GM12878 (cell line): ENCODE data around the gene ALG2. TPM values are rescaled to one million over a fixed set of nuclear protein-coding genes. Genes with fewer than 3 reads are reported as not detected.

Experiments used
- ATAC-seq: fragments of 200-7000 bp; cut with Tn5 transposase; 3 replicates; pipeline ENCODE4 v1.9.1; 2020; ENCODE audit warnings: mild to moderate bottlenecking, moderate library complexity
- BruUV-seq: library from RNA; stranded (reverse); fragments of 400-500 nt; replicated peaks from 2 replicates; lab custom pipeline; 2021; lab: Mats Ljungman, UMichigan
- CTCF ChIA-PET: fragments of 300-600 bp; sonication (Branson Sonifier 250); formaldehyde crosslinking; extraction: SDS; loops from one replicate; lab custom pipeline; 2021; ENCODE audit warnings: inconsistent platforms; lab: Yijun Ruan, JAX
- POLR2A ChIA-PET: fragments of 350-600 bp; formaldehyde crosslinking; extraction: SDS; loops from one replicate; lab custom pipeline; 2021; ENCODE audit warnings: inconsistent platforms; lab: Charles Lee
- RAD21 ChIA-PET: fragments of 300-600 bp; sonication (Branson Sonifier 250); formaldehyde crosslinking; loops from one replicate; lab custom pipeline; 2023; ENCODE audit warnings: antibody characterized with exemption; ENCODE audit not compliant: unreplicated experiment; lab: Charles Lee
- SMC1A ChIA-PET: fragments of 300-600 bp; sonication (Branson Sonifier 250); formaldehyde crosslinking; loops from one replicate; lab custom pipeline; 2023; ENCODE audit not compliant: unreplicated experiment, uncharacterized antibody; lab: Charles Lee
- DNase-seq: peaks from one replicate; pipeline ENCODE4 v3.0.0-alpha.2; 2011; ENCODE audit warnings: low read depth, low spot score
- FAIRE-seq: peaks from 3 replicates; lab custom pipeline; 2011; peaks lifted over from hg19 to GRCh38; lab: Jason Lieb, UNC
- H2AFZ ChIP-seq: 2 replicates; pipeline ENCODE4 v1.6.0; 2011; ENCODE audit warnings: low read depth, low read length, control low read depth; ENCODE audit not compliant: control insufficient read depth
- H3K27ac ChIP-seq: 2 replicates; pipeline ENCODE4 v1.5.1; 2011; ENCODE audit warnings: control low read depth; ENCODE audit not compliant: control insufficient read depth, insufficient read depth
- H3K27me3 ChIP-seq, 2 experiments: replicated peaks in 1 of 2; 2 replicates each; pipeline versions ENCODE4 v1.6.0 to v1.6.1; 2011; ENCODE audit warnings: low read length in 1 of 2; ENCODE audit not compliant: control insufficient read depth in 2 of 2, insufficient read depth in 2 of 2
- H3K36me3 ChIP-seq, 2 experiments: 2 replicates each; pipeline ENCODE4 v1.5.1; 2011; ENCODE audit warnings: low read length in 1 of 2; ENCODE audit not compliant: control insufficient read depth in 2 of 2, insufficient read depth in 2 of 2
- H3K4me1 ChIP-seq: 2 replicates; pipeline ENCODE4 v1.6.1; 2011; ENCODE audit warnings: mild to moderate bottlenecking, low read length, moderate library complexity, mixed read lengths; ENCODE audit not compliant: control insufficient read depth, insufficient read depth
- H3K4me2 ChIP-seq: 2 replicates; pipeline ENCODE4 v1.6.0; 2011; ENCODE audit warnings: control low read depth; ENCODE audit not compliant: control insufficient read depth, insufficient read depth
- H3K4me3 ChIP-seq: fragments of 200-600 bp; sonication (generic); 2 replicates; pipeline ENCODE4 v1.5.1; 2016
- H3K79me2 ChIP-seq: 2 replicates; pipeline ENCODE4 v1.6.0; 2011; ENCODE audit warnings: low read length; ENCODE audit not compliant: control insufficient read depth, insufficient read depth
- H3K9ac ChIP-seq: 2 replicates; pipeline ENCODE4 v1.8.0; 2011; ENCODE audit warnings: low read length, control low read depth, mixed read lengths; ENCODE audit not compliant: control insufficient read depth, insufficient read depth
- H3K9me3 ChIP-seq: replicated peaks from 3 replicates; pipeline ENCODE4 v1.5.1; 2011; ENCODE audit warnings: mild to moderate bottlenecking, low read length; ENCODE audit not compliant: control insufficient read depth, insufficient read depth
- H4K20me1 ChIP-seq: 2 replicates; pipeline ENCODE4 v1.6.0; 2011; ENCODE audit not compliant: control insufficient read depth, insufficient read depth
- ATF7 ChIP-seq: fragments of 450-650 bp; IDR thresholded peaks from 2 replicates; pipeline ENCODE4 v1.6.1; 2016; ENCODE audit warnings: low read depth, mild to moderate bottlenecking
- EZH2 ChIP-seq: IDR thresholded peaks from 2 replicates; pipeline ENCODE4 v1.6.1; 2012; ENCODE audit warnings: low read depth, mild to moderate bottlenecking, control low read depth, inconsistent platforms, low read length, borderline replicate concordance; ENCODE audit not compliant: control insufficient read depth
- JUNB ChIP-seq: IDR thresholded peaks from 2 replicates; pipeline ENCODE4 v1.6.1; 2016; ENCODE audit warnings: antibody characterized with exemption, mild to moderate bottlenecking
- MEF2B ChIP-seq: fragments of 450-650 bp; IDR thresholded peaks from 2 replicates; pipeline ENCODE4 v1.6.1; 2018; ENCODE audit warnings: mild to moderate bottlenecking, moderate library complexity; ENCODE audit not compliant: partially characterized antibody, poor library complexity, severe bottlenecking
- NFIC ChIP-seq: IDR thresholded peaks from 2 replicates; pipeline ENCODE4 v1.6.1; 2012; ENCODE audit warnings: low read depth, mild to moderate bottlenecking, inconsistent platforms, low read length, moderate library complexity
- SPI1 ChIP-seq: IDR thresholded peaks from 2 replicates; pipeline ENCODE4 v1.6.1; 2011; ENCODE audit warnings: low read depth, mild to moderate bottlenecking, low read length, moderate library complexity, borderline replicate concordance; ENCODE audit not compliant: insufficient read depth
- WGBS: methylation state at CpG from one replicate; pipeline ENCODE4 v1.1.6; 2016; ENCODE audit warnings: low lambda C conversion rate; ENCODE audit not compliant: insufficient replicate concordance, insufficient coverage; ENCODE audit errors: missing lambda C conversion rate; 5-methylcytosine and 5-hydroxymethylcytosine counted together
- in situ Hi-C: fragments of 300-500 bp; cut with MboI; formaldehyde crosslinking; loops from 9 replicates; pipeline ENCODE4 v1.14.3; 2018; ENCODE audit warnings: mixed read lengths
- intact Hi-C: fragments of 100-400 bp; cut with micrococcal nuclease; formaldehyde crosslinking; loops from one replicate; pipeline ENCODE4 v1.14.2; 2022; ENCODE audit not compliant: unreplicated experiment
- polyA plus RNA-seq, 11 experiments: library from polyadenylated mRNA; depleted of rRNA in 4 of 11; unstranded in 6 of 11; stranded (reverse) in 5 of 11; fragments of >200 nt; fragmentation: Nextera tagmentation in 4 of 11; fragmentation: Illumina TruSeq in 1 of 11; extraction: Ambion mirVana in 4 of 11; extraction: Trizol in 1 of 11; gene quantifications; 1 replicate in 1 of 11; 2 replicates in 10 of 11; pipeline versions ENCODE4 v1.2.1 to v1.2.3, GENCODE V29; 2011 to 2016; ENCODE audit warnings: inconsistent platforms in 2 of 11, missing spikeins in 2 of 11, low read depth in 1 of 11
- total RNA-seq, 4 experiments: library from RNA; depleted of rRNA in 3 of 4; stranded (reverse); fragments of >200 nt in 3 of 4; fragmentation: Illumina TruSeq in 1 of 4; extraction: Trizol in 1 of 4; gene quantifications; 2 replicates each; pipeline versions ENCODE4 v1.2.1 to v1.2.3, GENCODE V29; 2013 to 2021
- TF ChIP-seq, protein P1 (sequence below): fragments of 450-650 bp; IDR thresholded peaks from 2 replicates; pipeline ENCODE4 v1.6.1; 2018; ENCODE audit warnings: mild to moderate bottlenecking, low read depth, moderate library complexity; ENCODE audit not compliant: partially characterized antibody
- TF ChIP-seq, protein P2 (sequence below): fragments of 450-650 bp; IDR thresholded peaks from 2 replicates; pipeline ENCODE4 v1.6.1; 2016; ENCODE audit warnings: mild to moderate bottlenecking
- TF ChIP-seq, protein P3 (sequence below): fragments of 450-650 bp; IDR thresholded peaks from 2 replicates; pipeline ENCODE4 v1.6.1; 2017; ENCODE audit warnings: low read depth, mild to moderate bottlenecking, moderate library complexity
- TF ChIP-seq, protein P4 (sequence below): fragments of 450-650 bp; IDR thresholded peaks from 2 replicates; pipeline ENCODE4 v1.6.1; 2017; ENCODE audit warnings: borderline replicate concordance

Gene ALG2
- total and polyA plus RNA-seq, 10 of the 15 experiments (the other 5 are each of a cell fraction or from before 2014, with no cell fraction given), result 8.8 to 52.5 (median 38.6) TPM

DNA sequence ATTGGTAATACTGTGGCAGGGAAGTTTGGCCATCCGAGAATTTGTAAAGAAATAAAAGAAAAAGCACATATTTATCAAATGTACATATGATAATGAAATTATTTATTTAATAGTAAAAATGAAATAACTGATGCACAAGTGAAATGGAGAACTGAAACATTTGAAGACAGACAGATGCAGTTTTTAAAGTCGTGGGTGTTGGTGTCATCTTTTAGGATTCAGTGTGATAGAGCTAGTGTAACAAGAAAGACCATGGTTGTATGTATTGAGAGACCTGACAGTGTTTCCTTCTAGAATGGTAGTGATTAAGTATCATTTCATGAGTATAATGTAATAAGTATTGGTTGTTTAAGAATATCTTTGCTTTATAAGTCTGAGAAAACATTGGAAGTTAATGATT lies 2.7 kb upstream of the ALG2 start:
- TF ChIP-seq NFIC (peak; percentile 43; the same call in 1 of the 2 replicates), MEF2B (no peak), SPI1 (peak; percentile 82), ATF7 (peak; percentile 50; the same call in 1 of the 2 replicates), EZH2 (no peak), JUNB (peak; percentile 32; the same call in 1 of the 2 replicates)
- TF ChIP-seq, protein P1, sequence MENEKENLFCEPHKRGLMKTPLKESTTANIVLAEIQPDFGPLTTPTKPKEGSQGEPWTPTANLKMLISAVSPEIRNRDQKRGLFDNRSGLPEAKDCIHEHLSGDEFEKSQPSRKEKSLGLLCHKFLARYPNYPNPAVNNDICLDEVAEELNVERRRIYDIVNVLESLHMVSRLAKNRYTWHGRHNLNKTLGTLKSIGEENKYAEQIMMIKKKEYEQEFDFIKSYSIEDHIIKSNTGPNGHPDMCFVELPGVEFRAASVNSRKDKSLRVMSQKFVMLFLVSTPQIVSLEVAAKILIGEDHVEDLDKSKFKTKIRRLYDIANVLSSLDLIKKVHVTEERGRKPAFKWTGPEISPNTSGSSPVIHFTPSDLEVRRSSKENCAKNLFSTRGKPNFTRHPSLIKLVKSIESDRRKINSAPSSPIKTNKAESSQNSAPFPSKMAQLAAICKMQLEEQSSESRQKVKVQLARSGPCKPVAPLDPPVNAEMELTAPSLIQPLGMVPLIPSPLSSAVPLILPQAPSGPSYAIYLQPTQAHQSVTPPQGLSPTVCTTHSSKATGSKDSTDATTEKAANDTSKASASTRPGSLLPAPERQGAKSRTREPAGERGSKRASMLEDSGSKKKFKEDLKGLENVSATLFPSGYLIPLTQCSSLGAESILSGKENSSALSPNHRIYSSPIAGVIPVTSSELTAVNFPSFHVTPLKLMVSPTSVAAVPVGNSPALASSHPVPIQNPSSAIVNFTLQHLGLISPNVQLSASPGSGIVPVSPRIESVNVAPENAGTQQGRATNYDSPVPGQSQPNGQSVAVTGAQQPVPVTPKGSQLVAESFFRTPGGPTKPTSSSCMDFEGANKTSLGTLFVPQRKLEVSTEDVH, result no peak
- TF ChIP-seq, protein P2, sequence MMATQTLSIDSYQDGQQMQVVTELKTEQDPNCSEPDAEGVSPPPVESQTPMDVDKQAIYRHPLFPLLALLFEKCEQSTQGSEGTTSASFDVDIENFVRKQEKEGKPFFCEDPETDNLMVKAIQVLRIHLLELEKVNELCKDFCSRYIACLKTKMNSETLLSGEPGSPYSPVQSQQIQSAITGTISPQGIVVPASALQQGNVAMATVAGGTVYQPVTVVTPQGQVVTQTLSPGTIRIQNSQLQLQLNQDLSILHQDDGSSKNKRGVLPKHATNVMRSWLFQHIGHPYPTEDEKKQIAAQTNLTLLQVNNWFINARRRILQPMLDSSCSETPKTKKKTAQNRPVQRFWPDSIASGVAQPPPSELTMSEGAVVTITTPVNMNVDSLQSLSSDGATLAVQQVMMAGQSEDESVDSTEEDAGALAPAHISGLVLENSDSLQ, result peak; percentile 54; the same call in 1 of the 2 replicates
- TF ChIP-seq, protein P3, sequence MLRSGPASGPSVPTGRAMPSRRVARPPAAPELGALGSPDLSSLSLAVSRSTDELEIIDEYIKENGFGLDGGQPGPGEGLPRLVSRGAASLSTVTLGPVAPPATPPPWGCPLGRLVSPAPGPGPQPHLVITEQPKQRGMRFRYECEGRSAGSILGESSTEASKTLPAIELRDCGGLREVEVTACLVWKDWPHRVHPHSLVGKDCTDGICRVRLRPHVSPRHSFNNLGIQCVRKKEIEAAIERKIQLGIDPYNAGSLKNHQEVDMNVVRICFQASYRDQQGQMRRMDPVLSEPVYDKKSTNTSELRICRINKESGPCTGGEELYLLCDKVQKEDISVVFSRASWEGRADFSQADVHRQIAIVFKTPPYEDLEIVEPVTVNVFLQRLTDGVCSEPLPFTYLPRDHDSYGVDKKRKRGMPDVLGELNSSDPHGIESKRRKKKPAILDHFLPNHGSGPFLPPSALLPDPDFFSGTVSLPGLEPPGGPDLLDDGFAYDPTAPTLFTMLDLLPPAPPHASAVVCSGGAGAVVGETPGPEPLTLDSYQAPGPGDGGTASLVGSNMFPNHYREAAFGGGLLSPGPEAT, result peak; percentile 29; the same call in 1 of the 2 replicates
- TF ChIP-seq, protein P4, sequence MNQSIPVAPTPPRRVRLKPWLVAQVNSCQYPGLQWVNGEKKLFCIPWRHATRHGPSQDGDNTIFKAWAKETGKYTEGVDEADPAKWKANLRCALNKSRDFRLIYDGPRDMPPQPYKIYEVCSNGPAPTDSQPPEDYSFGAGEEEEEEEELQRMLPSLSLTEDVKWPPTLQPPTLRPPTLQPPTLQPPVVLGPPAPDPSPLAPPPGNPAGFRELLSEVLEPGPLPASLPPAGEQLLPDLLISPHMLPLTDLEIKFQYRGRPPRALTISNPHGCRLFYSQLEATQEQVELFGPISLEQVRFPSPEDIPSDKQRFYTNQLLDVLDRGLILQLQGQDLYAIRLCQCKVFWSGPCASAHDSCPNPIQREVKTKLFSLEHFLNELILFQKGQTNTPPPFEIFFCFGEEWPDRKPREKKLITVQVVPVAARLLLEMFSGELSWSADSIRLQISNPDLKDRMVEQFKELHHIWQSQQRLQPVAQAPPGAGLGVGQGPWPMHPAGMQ, result no peak
- H3K4me2 ChIP-seq, result peak overlapping the region; percentile 84
- no peaks in the 10 kb centered on the region; the same call in 1 of the 2 replicates for H4K20me1 ChIP-seq
- 25% methylated on average over 2 of the region's 2 CpGs for WGBS
- H3K4me3 ChIP-seq, result peak overlapping the region; percentile 97
- peak overlapping the region; percentile 92 for H3K9ac ChIP-seq
- peak overlapping the region; percentile 99 for H3K27ac ChIP-seq
- ChIA-PET CTCF (interaction anchor here (0.9 to 8.4 kb wide), 5 partner anchors 9 to 107 kb away, joined by 3 to 106 read pairs (median 5); no protein-coding TSS in a partner anchor), SMC1A (interaction anchor here (0.9 to 14.7 kb wide), 7 partner anchors 9 to 61 kb away, joined by 3 to 189 read pairs (median 12); no protein-coding TSS in a partner anchor), POLR2A (interaction anchor here (1.0 to 6.3 kb wide), 3 partner anchors 9 to 27 kb away, joined by 3 to 51 read pairs (median 4); no protein-coding TSS in a partner anchor), RAD21 (interaction anchor here (0.8 to 10.5 kb wide), 6 partner anchors 8 to 600 kb away, joined by 3 to 121 read pairs (median 9); no protein-coding TSS in a partner anchor)
- peaks cover 7 to 11% of the 10 kb centered on the region in 2 experiments for H3K36me3 ChIP-seq
- peaks cover 82% of the 10 kb centered on the region for H3K79me2 ChIP-seq
- H3K4me1 ChIP-seq, result peaks cover 9% of the 10 kb centered on the region
- no peaks in the 10 kb centered on the region for H3K27me3 ChIP-seq
- in situ Hi-C loops (no loop called here), intact Hi-C loops (loop anchor here (5.0 kb wide), 1 partner anchor 598 kb away; the partner anchor contains the start of gene NR4A3)
- no TSS peak for BruUV-seq
- no peak for FAIRE-seq
- peak; percentile 6; the same call in 1 of the 3 replicates for ATAC-seq
- H3K9me3 ChIP-seq, result no peaks in the 10 kb centered on the region
- no peak for DNase-seq
- no peak overlapping the region for H2AFZ ChIP-seq
